ENCODE measurements around the gene CCDC50.

Gene CCDC50

GRCh38 chr3:191328962-191329653 lies at the start of gene CCDC50:
TSS of gene CCDC50 (plus strand) at chr3:191329394. CDS start at chr3:191329675, 281 bp downstream.
- DNase-seq (ENCODE audit: low spot score): peak; percentile 56

DNA sequence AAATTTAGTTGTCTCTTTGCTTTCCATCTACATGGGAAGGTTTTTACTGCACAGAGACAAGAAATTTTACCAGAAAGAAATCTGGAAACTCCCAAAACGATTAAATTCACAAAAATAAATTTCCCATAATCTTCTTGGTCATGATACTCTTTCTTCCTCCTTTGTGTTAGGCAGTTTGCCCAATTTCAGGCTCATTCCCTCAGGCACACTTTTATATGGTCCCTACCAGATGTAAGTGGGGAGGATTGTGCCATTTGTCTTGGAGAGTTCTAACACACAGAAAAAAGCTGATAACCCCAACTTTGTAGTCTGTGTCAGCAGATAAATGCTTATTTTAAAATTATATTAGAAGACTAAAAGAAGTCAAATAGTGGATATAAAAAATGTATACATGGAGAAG lies 49.1 kb upstream of the CCDC50 start:
- no peak for DNase-seq (ENCODE audit: low spot score)

DNA sequence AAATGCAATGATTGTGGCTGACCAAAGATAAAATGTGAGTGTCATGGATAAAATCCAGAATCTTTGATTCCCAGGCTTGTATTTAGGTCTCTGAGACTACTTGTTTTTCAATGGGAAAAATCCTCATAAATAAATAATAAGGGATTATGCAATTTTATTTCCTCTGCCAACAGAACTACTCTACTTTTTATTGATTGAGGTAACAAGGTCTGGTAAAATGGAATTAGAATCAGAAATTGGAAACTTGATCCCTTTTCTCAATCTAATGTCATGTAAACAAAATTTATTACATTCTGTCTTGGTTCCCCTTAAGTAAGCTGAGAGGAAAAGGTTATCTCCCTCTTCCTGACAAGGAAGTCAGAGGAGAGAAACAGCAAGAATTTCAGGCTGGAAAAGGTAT lies 48.3 kb upstream of the CCDC50 start:
- DNase-seq (ENCODE audit: low spot score): no peak

GRCh38 chr3:191282251-191283185 lies 46.7 kb upstream of the CCDC50 start:
- DNase-seq (ENCODE audit: low spot score): no peak

DNA sequence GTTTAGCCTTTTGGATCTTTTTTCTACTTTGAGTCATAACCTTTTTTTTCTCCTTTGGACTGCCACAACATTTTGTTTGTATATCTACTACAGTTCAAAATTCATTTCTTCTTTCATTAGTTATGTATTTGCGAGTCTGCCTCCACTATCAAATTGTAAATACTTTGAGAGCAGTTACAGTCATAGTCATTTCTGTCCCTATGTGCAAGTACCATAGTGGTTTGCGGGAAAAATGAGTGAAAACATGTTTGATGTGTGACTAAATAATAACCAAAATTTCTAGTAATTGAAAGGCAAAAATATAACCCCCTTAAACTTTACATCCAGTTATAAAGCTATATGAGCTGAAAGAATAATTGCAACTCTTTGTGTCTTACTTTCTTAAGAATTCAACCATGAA lies 45.8 kb upstream of the CCDC50 start:
- DNase-seq (ENCODE audit: low spot score): no peak

- peak; percentile 32 for DNase-seq (ENCODE audit: low spot score)
Measured at GRCh38 chr3:191290311-191291025, 38.7 kb upstream of the CCDC50 start.

- no peak for DNase-seq (ENCODE audit: low spot score)
Measured at GRCh38 chr3:191292243-191293015, 36.8 kb upstream of the CCDC50 start.

GRCh38 chr3:191294291-191294690 lies 34.9 kb upstream of the CCDC50 start:
- no peak for DNase-seq (ENCODE audit: low spot score)

- DNase-seq (ENCODE audit: low spot score): peak; percentile 12
Measured at GRCh38 chr3:191296041-191296541, 33.1 kb upstream of the CCDC50 start.

DNA sequence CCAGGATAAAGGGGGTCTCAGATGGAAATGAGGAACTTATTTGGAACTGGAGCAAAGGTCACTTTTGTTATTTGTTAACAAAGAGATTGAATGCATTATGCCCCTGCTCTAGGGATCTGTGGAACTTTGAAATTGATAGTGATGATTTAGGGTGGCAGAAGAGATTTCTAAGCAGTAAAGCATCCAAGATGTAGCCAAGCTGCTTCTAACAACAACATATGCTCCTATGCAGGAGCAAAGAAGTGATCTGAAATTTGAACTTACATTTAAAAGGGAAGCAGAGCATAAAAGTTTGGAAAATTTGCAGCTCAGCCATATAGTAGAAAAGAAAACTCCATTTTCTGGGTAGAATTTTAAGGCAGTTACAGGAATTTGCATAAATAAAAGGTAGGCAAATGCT lies 30.3 kb upstream of the CCDC50 start:
- DNase-seq (ENCODE audit: low spot score): no peak

- DNase-seq (ENCODE audit: low spot score): no peak
Measured at GRCh38 chr3:191300422-191300821, 28.8 kb upstream of the CCDC50 start.

DNA sequence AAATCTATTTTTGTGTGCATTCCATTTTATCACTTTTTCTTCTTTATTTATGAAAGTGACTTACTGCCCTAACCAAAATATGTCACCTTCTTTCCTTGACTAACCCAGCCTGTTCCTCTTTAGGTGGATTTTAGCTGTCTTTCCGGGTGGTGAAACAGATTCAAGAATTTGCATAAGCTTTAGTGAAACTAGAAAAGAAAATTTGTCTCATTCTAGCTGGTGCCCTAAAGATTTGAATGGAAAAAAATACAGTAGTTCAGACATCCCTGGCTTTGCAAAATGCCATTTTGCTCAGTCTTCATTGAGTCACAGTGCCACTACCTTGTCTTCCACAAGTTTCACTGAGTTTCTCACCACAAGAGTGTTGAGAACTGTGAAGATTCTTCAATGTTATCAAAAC lies 28.2 kb upstream of the CCDC50 start:
- DNase-seq (ENCODE audit: low spot score): no peak

GRCh38 chr3:191301782-191302411 lies 27.3 kb upstream of the CCDC50 start:
- DNase-seq (ENCODE audit: low spot score): no peak

DNA sequence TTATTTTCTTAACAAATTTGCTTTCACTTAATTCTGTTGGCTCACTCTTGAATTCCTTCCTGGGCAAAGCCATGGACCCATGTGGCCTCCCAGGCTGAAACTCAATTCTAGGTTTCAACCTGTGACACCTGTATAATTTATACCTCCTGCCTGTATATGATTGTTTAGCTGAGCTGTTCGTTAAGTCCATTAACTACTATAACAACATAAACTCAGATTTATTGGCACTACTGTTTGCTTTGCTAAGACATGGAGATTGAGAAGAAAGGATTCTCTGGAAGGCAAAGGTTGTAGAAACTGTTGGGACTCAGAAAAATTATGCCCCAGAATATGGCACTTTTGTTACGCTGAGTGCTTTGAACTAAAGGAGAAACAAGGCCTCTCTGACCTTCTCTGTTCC lies 26.7 kb upstream of the CCDC50 start:
- DNase-seq (ENCODE audit: low spot score): no peak

DNA sequence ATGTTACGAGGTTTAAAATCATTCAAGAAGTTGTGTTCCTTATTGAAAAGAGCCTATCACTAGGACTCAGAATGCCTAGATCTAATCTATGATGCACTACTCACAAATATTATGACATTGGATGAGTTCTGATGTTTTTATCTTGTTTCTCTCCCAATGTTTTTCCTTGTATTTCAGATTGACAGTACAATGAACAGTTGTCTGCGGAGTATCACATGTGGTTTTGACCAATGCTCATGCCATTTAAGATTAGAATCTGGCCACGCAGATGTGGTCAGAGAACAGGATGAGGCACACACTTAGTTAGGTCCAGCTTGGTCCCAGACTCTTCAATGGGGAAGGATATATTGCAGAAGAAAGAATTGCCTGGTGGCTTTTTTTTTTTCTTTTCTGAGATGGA lies 25.6 kb upstream of the CCDC50 start:
- DNase-seq (ENCODE audit: low spot score): peak; percentile 52

- no peak for DNase-seq (ENCODE audit: low spot score)
Measured at GRCh38 chr3:191306428-191306827, 22.8 kb upstream of the CCDC50 start.

DNA sequence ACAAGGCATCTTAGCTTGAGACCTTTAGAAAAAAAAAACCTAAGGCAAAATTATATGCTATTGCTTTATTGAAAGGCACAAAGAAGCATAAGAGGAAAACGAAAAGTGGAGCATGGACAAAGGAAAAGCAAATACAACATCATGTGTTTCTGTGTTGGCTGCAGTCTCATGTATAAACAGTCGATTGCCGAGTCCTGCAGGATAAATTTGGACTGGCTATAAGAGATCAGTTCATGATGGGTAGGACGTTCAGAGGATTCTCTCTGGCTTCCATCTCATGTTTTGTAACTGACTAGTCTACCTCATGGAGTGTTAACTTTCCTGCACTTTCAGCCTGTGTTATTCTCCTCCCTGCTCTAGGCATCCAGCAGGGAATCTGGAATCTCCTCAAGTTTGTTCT lies 21.9 kb upstream of the CCDC50 start:
- no peak for DNase-seq (ENCODE audit: low spot score)

- no peak for DNase-seq (ENCODE audit: low spot score)
Measured at GRCh38 chr3:191313296-191313695, 15.9 kb upstream of the CCDC50 start.

DNA sequence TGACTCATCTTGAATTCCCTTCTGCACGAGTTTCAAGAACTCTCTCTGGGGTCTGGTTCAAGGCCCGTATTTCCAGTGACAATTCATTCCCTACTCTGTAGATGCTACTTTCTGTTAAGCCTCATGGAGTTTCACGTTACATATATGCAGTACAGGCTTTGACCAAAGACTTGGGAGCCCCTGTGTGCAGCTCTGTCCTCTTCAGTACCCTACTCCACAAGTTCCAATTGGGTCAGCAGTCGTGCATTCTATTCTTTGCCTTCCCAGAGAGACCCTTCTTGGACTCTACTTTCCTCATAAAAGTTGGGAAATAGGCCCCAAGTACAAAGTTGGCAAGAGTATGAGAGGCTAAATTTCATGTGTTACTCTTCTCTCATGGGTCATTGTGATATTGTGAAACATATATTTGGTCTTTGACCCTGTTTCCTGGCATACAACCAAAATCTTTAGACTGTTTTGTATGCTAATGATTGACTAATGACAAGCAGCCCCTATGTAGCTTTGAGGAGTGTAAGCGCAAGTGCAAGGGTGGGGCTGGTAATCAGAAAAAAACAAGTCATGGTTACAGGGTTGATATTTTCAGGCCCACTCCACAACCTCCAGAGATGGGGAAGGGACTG lies 15.0 kb upstream of the CCDC50 start:
- no peak for DNase-seq (ENCODE audit: low spot score)

GRCh38 chr3:191316876-191317603 lies 12.2 kb upstream of the CCDC50 start:
- no peak for DNase-seq (ENCODE audit: low spot score)

Measured in pons (tissue), 1 donor.